Activated CD4-positive, CD25-positive, alpha-beta regulatory T cell treated with anti-CD3 and anti-CD28 coated beads, Interleukin-2, amount 50 U/mL, for 72 hours (primary cell): ENCODE measurements around the gene KIAA1958.

Source experiments
- DNase-seq: peaks from one replicate; pipeline ENCODE4 v3.0.0; 2021

The KIAA1958 gene

DNA sequence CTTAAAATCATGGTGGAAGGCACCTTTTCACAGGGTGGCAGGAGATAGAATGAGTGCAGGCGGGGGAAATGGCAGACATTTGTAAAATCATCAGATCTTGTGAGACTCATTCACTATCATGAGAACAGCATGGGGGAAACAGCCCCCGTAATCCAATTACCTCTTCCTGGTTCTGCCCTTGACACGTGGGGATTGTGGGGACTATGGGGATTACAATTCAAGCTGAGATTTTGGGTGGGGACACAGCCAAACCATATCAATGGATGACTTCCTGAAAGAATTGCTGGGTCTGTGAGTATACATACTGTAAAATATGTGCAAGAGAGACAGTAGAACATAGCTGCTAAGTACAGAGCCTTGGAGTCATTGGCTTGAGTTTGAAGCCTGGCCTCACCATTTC lies 47.0 kb downstream of the KIAA1958 start:
- DNase-seq = no peak

DNA sequence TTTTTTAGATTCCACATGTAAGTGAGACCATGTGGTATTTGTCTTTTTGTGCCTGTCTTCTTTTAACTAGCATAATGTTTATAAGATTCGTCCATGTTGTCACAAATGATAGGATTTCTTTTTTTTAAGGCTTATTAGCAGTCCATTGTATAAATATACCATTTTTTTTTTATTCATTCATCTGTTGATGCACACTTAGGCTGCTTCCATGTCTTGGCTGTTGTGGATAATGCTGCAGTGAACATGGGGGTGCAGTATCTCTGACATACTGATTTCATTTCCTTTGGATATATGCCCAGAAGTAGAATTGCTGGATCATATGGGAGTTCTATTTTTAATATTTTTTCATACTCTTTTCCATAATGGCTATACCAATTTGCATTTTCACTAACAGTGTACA lies 48.7 kb downstream of the KIAA1958 start:
- no peak for DNase-seq

DNA sequence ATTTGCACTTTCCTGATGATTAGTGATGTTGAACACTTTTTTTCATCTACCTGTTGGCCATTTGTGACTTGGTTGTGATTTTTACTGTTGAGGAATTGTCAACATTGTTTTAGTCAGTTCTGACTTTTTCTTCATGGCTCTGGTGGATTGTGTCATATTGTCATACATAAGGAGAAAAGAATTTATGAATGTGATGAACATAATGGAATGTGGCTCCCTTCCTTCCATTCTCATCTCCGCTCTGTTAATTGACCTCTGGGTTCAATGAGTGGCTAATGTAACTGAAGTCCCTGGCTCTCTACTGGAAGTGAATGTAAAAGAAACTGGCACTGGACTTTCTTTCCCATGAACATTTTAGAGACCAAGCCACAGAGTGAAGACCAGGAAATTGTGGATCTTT lies 49.2 kb downstream of the KIAA1958 start:
- DNase-seq = no peak

DNA sequence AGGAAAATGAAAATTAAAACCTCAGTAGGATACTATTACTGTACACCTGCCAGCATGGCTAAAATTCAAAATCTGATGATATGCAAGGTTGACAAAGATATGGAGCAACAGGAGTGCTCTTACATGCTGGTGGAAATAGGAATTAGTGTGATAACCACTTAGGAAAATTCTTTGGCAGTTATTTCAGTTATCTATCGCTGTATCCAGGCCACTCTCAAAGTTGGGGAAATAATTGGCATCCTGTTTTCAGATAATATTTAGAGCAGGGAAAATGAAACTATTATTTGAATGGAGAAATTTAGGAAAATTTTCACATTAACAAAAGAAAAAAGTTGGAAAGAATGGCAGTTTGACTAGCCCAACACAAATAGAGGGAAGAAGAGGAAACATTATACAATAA lies 50.9 kb downstream of the KIAA1958 start:
- DNase-seq = no peak

DNA sequence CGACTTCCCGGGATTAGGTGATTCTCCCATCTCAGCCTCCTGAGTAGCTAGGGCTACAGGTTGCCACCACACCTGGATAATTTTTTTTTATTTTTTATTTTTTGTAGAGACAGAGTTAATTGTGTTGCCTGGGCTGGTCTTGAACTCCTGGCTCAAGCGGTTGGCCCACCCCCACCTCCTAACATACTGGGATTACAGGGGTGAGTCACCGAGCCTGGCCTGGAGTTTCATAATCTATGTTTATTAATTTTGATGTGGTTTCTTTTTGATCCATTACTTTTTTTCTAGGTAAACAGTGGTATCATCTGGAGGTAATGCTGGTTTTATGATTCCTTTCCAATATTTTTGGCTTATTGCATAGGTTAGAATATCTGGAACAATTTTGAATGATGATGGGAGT lies 54.2 kb downstream of the KIAA1958 start:
- DNase-seq = no peak

DNA sequence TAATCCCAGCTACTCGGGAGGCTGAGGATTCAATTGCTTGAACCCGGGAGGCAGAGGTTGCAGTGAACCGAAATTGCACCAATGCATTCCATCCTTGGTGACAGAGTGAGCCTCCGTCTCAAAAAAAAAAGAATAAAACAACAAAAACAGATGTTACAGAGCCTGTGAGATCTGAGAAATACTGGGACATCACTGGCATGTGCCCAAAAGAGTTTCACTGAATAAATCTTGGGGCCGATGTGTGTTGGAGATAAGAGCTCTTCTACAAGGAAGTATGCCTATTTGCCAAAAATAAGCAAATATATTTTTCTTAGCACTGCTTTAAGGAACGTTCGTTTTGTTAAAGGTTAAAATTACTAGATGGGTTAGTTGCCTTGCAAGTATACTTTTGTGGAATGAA lies 55.1 kb downstream of the KIAA1958 start:
- DNase-seq = no peak

DNA sequence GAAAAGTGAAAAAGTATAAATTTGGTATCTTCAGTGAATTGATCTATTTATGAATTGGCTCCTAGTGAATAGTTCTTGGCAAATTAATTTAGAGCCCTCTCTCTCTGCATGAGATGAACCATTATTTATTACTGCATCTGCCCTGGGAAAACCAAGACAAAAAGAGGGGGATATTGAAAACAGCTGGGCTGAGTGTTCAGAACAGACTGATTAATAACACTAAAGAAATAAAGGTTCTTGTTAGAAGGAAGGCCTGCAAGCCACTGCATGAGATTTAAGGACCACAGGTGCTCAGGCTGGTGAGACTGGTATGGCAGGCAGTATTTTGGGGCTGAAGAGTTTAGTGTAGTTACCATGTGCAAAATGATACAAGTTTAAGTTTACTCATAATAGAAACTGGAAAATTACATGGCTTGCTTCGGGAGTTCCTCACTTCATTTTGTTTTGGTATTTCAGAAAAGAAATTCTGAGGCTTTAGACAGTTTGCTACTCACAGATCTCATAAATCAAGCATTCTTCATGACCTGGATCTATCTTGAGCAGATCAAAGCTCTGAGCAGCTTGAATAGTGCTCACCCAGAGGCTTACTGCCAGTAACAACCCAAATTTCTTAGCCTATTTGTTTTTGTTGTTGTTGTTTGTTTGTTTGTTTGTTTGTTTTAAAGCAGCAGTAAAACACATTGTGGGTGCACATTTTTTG lies 56.1 kb downstream of the KIAA1958 start:
- no peak for DNase-seq

DNA sequence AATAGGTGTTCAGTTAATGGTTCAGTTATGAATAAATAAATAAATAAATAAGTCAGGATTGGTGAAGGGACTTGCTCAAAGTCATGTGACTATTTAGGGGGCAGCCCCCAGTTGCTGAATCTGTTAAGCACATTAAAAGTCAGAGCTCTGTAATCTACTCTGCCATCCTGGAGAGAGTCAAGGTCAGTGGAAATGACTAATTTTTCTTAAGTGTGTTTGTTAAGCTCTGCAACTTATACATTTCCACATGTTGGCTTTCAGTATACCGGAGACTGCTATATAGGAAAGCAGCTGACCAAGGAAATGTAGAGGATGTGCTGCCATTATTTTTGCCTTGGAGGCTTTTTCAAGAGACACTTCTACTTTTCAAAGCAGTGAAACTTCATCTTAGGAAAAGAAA lies 57.9 kb downstream of the KIAA1958 start:
- no peak for DNase-seq

DNA sequence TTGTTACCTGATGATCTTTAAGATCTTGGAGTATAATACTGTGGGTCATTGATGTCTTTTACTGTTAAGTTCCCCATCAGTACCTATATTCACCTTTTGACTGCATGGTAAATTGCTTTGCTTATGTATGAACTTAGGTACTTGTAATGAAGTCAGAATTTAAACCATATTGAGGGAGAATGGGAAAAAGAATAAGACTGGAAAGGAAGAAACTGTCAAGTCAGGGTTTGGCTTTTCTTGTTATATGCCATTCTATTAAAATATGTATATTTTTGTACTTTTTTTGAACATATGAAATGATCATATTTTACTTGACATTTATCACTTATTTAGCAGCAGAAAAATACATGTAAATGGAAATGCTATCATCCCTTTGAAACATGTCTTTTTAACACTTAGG lies 58.6 kb downstream of the KIAA1958 start:
- no peak for DNase-seq

DNA sequence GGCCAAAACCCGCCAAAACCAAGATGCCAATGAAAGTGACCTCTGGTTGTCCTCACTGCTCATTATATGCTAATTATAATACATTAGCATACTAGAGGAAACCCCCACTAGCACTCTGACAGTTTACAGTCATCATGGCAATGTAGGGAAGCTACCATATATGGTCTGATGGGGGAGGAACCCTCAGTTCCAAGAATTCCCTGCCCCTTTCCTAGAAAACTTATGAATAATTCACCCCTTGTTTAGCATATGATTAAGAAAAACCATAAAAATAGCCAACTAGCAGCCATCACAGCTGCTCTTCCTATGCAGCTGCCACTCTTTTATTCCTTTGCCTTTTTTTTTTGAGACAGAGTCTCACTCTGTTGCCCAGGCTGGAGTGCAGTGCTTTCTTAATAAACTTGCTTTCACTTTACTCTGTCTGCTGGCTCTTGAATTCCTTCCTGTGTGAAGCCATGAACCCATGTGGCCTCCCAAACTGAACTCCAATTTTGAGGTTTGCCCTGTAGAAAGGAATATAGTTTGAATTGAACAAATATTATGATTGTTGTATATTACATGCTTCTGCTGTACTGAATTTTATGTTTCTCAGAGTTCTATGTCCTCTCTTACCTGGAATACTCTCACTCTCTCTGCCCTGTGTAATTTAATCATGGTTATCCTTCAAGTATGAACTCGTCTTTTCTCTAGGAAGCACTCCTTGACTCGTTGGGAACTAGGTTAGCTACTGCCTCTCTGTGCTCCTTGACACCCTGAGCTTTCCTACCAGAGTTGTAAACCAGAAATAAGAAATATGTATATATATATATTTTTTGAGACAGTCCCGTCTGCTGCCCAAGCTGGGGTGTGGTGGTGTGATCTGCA lies 59.8 kb downstream of the KIAA1958 start:
- DNase-seq = no peak

DNA sequence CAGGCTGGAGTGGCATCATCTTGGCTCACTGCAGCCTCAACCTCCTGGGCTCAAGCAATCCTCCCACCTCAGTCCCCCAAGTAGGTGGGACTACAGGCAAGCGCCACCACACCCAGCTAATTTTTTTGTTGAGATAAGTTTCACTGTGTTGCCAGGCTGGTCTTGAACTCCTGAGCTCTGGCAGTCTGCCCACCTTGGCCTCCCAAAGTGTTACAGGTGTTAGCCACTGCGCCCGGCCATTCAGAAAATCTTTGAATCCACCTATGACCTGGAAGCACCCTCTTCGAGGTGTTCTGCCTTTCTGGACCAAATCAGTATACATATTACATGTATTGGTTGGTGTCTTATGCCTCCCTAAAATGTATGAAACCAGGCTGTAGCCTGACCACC lies 61.4 kb downstream of the KIAA1958 start:
- no peak for DNase-seq

DNA sequence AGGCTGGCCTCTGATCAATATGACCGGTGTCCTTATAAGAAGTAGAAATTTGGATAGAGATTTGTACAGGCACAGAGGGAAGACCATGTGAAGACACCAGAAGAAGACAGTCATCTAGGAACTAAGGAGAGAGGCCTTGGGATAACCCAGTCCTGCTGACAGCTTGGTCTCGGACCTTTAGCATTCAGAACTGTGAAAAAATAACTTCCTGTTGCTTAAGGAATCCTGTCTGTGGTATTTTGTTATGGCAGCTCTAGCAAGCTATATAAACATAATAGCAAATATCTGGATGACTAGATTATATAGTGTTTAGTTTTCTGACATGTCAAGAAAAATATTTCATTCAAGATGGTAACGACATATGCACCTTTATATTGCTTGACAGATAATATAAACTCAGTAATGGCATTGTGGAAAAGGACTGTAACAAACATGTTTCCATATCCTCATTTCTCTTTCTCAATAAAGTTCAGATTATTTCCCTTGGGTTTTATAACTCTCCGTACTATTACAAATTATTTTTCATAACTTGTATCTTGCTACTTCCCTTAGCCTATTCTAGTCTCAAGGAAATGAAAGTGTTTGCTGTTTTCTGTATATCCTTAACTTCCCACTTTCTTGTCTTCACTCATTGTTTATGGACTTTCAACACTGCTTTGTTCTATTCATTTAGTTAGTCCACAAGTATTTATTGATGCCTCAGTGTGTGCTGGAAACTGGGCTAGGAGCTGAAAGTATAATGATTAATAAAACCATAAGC lies 62.4 kb downstream of the KIAA1958 start:
- no peak for DNase-seq

DNA sequence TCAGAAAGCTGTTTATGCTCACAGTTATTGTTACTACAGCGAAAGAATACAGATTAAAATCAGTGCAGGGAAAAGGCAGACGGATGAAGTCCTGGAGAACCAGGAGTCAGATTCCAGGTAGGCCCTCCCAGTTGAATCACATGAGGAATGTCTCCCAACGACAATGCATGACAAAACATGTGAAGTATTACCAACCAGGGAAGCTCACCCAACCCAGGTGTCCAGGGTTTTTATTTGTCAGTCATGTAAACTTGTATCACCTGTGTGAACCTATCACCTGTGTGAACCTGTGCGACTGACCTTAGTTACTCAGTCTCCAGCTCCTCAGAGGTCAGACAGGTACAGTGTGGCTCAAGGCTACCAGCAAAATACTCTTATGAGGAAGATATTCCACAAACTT lies 63.9 kb downstream of the KIAA1958 start:
- DNase-seq = no peak

DNA sequence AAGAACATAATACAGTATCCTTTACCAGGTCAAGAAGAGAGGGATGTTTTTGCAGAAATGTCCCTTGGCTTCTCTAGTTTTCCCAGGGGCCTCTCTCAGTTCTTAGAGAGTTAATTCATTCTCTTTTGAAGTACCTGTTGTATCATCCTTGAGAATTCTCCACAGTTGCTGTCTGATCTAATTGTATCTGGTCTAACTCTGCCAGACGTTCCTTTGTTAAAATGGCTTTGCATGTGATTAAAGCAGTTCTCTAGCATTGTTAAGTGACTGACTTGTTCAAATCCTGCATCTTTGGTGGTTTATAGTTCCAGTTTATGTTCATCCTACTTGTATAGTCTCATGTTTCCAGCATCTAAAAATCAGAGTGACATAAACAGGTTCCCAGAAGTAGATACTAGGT lies 65.0 kb downstream of the KIAA1958 start:
- DNase-seq = no peak

DNA sequence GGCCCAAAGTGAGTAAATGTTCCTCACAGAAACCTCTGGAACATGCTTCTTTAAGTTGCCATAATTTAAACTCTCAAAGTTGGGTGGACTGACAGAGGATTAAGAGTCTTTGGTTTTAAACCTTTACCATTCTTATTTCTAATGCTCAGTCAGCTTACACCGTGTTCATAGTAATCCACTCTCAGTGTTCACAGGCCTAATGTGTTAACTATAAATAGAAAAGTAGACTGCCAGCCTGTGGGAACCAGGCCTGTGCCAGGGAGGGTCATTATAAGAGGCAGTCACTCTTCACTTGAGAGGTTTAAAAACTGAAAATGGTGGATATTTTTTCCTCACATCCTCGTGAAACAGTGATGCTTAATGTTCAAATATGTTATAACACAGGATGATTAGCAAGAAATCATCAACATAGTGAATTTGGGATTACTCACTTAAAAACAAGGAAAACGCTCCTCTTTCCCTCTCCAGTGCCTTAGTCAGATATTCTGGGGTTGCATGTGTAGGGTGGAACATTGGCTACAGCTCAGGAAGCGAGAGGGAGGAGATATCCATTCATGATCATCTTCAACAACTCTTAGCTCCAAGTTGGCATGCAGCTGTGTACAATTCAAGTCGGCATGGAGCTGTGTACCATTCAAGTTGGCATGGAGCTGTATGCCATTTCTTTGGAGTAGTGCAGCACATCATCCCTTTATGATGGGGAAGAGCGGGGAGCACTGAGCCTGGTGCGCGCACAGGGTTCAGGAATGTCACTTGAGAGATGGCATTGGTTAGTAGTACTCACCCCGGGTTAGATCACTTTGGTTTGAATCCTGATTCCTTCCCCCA lies 65.8 kb downstream of the KIAA1958 start:
- DNase-seq = no peak

DNA sequence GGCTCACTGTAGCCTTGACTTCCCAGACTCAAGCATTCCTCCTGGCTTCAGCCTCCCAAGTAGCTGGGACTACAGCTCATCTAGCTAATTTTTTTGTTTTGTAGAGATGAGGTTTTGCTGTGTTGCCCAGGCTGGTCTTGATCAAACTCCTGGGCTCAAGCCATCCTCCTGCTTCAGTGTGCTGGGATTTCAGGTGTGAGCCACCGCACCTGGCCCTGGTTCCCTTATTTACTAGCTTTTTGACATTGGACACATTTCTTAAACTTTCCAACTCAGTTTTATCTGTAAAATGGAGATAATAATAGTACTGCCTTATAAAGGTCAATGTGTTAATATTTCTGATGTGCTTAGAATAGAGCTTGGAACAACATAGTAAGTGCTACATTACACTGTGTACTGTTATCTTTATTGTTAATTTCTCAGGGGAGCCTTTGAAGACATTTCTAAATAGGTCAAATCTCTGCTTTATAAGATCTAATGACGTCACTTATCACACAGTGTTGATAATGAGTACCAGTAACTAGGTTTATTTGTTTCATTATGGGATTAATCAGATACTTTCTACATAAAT lies 66.7 kb downstream of the KIAA1958 start:
- no peak for DNase-seq

DNA sequence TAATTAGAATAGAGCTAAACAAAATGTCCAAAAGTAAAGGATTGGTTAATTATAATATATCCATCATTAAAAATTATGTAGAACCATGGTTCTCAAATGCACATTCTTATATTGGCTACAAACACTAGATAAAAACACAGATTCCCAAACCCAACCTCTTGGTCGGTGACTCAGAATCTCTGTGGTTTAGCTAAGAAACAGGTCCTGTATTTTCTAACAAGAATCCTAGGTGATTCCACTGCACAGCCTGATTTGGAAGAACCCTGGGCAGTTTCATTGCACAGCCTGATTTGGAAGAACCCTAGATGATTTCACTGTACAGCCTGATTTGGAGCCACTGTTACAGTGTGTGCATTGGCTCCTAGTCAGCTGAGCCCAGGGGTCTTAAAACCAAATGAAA lies 67.9 kb downstream of the KIAA1958 start:
- DNase-seq = no peak

DNA sequence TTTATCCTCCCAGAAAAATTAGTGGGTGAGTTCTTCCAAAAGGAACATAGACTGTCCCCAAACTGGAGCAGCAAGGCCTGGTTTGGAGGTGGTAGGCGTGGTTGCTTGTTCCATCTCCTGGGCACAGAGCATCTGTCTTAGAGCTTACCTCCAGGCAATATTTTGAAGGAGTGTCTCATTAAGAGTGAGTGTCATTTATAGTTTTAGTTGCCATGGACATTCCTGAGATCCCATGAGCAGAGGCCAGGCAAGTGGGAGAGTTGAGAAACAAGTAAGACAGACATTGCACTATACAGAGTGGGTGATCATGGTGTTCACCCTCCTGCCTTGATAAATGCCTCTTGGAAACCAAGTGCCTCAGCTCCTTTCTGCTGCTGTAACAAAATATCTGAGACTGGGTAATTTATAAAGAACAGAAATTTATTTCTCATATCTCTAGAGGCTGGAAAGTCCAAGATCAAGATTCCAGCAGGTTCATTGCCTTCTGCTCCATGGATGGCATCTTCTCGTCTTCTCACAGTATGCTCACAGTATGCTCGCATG lies 68.5 kb downstream of the KIAA1958 start:
- no peak for DNase-seq

DNA sequence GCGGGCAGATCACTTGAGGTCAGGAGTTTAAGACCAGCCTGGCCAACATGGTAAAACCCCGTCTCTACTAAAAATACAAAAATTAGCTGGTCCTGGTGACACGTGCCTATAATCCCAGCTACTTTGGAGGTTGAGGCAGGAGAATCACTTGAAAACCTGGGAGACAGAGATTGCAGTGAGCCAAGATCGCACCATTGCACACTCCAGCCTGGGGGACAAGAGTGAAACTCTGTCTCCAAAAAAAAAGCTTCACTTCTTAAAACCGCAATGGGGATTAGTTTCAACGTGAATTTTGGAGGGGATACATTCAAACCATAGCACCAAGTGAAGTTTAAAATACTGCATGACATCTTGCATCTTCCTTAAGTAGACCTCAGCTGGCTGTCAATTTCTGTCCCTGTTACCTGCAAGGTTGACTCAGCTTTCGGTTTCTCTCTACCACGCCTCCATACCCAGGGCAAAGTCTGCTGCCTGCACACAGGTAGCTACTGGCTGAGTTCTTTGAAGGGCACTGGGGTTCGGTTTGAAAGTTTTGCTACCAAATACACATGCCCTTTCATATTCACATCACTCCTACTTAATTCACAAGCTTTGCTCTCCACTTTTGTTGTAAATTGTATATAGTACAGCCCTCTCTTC lies 69.3 kb downstream of the KIAA1958 start:
- no peak for DNase-seq

DNA sequence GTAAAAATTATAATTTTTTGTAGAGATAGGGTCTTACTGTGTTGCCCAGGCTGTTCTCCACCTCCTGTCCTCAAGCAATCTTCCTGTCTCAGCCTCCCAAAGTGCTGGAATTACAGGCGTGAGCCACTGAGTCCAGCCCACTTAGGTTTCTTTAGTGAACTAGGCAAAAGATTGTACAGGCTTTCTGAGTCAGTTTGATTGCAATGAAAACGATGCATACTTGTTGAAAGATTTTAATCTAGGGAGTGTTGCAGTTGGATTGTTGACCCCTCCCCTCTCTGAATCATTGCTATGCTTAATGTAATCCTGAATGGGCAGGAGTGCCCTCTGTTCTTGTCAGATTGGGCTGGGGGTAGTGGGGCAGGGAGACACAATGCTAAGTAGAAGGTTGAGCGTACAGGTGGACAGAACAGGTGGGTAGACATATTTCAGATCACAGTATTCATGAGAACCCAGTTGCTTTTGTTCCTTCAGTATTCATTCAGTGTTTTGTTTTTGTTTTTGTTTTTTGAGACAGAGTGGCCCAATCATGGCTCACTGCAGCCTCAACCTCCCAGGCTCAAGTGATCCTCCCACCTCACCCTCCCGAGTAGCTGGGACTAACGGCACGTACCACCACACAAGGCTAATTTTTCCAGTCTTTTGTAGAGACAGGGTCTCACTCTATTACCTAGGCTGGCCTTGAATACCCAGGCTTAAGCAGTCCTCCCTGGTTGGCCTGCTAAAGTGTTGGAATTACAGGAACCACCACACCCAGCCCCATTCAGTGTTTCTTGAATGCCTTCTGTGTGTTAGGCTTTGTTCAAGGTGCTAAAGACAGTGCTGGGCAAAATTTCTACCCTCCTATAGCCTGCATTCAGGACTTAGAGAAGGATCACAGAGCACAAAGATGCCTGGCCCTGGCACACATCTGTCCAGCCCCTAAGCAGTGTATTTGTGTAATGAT lies 70.1 kb downstream of the KIAA1958 start:
- DNase-seq = no peak

DNA sequence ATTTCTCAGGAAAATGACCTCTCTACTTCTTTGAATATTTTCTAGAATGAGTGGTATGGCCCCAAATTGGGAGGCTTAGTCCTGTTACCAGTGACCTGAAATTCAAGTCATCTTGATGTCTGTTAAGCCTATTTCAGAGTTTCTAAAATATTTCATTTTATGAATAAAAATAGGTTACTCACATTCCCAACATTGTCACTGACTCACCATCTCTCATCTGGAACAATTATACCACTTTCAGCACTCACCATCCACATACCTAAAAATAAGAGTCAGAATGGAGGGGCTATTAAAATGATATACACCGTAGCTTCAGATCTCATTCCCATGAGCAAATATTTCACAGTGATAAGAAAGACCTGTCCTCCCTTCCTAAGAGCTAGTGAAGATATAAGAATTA lies 71.8 kb downstream of the KIAA1958 start:
- DNase-seq = no peak
